Progenitor cell of endocrine pancreas (in vitro differentiated cells): ENCODE results near the gene EIF4E1B. TPM values are rescaled to one million over a fixed set of nuclear protein-coding genes. Genes with fewer than 3 reads are reported as not detected.

ENCODE experiments used
- DNase-seq: peaks from one replicate; pipeline ENCODE4 v3.0.0; 2021; ENCODE audit warnings: low spot score; ENCODE audit not compliant: unreplicated experiment
- H3K27ac Mint-ChIP-seq: 2 replicates; pipeline ENCODE4 v1.8.0; 2021; ENCODE audit warnings: mild to moderate bottlenecking, moderate library complexity, mixed read lengths
- H3K27me3 Mint-ChIP-seq: 2 replicates; pipeline ENCODE4 v1.8.0; 2021; ENCODE audit warnings: mixed read lengths
- H3K36me3 Mint-ChIP-seq: 2 replicates; pipeline ENCODE4 v1.8.0; 2022; ENCODE audit warnings: mixed read lengths; ENCODE audit not compliant: insufficient read depth
- H3K4me1 Mint-ChIP-seq: 2 replicates; pipeline ENCODE4 v1.8.0; 2021; ENCODE audit warnings: low read depth, mixed read lengths
- H3K4me3 Mint-ChIP-seq: 2 replicates; pipeline ENCODE4 v1.8.0; 2021; ENCODE audit warnings: low read depth, mild to moderate bottlenecking, moderate library complexity, mixed read lengths
- H3K9me3 Mint-ChIP-seq: 2 replicates; pipeline ENCODE4 v1.8.0; 2021; ENCODE audit warnings: low read depth, mixed read lengths
- total RNA-seq: library from RNA; stranded (reverse); gene quantifications from 2 replicates; pipeline ENCODE4 v1.2.1, GENCODE V29; 2021
- TF ChIP-seq, protein P1 (sequence below): fragments of 200-600 bp; sonication (generic); IDR thresholded peaks from one replicate; pipeline ENCODE4 v1.5.0; 2021; ENCODE audit warnings: antibody characterized with exemption, mild to moderate bottlenecking; ENCODE audit not compliant: unreplicated experiment

EIF4E1B gene
- total RNA-seq, 1 donor from 2014 or later, result not detected

DNA sequence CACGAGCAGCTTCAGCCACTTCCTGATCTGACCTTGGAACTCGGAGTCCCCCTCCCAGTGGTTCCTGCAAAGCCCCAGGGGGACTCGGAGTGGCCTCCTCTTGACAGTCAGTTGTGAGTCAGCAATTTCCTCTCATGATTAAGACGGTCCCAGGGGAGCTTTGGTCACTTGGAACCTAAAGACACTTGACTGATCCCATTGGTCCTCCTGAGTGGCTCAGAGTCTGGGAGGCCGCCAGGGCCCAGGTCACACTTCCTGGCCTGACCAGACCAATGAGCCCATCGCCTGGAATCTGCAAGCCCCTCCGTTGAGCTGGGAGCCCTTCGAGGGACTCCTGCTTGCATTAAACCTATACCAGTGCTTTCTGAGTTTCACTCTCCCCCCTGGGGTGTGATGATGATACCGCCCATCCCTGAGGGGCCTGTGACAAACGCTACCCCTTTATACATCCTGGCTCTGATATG lies 45.9 kb downstream of the EIF4E1B start:
- Mint-ChIP-seq H3K4me1 (peaks cover under 1% of the 10 kb centered on the region), H3K27ac (no peak overlapping the region), H3K9me3 (no peaks in the 10 kb centered on the region), H3K27me3 (peaks cover 33% of the 10 kb centered on the region), H3K4me3 (no peak overlapping the region), H3K36me3 (no peaks in the 10 kb centered on the region)
- TF ChIP-seq, protein P1, sequence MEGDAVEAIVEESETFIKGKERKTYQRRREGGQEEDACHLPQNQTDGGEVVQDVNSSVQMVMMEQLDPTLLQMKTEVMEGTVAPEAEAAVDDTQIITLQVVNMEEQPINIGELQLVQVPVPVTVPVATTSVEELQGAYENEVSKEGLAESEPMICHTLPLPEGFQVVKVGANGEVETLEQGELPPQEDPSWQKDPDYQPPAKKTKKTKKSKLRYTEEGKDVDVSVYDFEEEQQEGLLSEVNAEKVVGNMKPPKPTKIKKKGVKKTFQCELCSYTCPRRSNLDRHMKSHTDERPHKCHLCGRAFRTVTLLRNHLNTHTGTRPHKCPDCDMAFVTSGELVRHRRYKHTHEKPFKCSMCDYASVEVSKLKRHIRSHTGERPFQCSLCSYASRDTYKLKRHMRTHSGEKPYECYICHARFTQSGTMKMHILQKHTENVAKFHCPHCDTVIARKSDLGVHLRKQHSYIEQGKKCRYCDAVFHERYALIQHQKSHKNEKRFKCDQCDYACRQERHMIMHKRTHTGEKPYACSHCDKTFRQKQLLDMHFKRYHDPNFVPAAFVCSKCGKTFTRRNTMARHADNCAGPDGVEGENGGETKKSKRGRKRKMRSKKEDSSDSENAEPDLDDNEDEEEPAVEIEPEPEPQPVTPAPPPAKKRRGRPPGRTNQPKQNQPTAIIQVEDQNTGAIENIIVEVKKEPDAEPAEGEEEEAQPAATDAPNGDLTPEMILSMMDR, result no peak
- DNase-seq, result no peak

- Mint-ChIP-seq H3K4me1 (no peaks in the 10 kb centered on the region), H3K4me3 (no peak overlapping the region), H3K27ac (no peak overlapping the region), H3K9me3 (no peaks in the 10 kb centered on the region), H3K27me3 (peaks cover 37% of the 10 kb centered on the region), H3K36me3 (no peaks in the 10 kb centered on the region)
- TF ChIP-seq, protein P1, result no peak
- no peak for DNase-seq
Measured at GRCh38 chr5:176677209-176677939, 46.9 kb downstream of the EIF4E1B start.

DNA sequence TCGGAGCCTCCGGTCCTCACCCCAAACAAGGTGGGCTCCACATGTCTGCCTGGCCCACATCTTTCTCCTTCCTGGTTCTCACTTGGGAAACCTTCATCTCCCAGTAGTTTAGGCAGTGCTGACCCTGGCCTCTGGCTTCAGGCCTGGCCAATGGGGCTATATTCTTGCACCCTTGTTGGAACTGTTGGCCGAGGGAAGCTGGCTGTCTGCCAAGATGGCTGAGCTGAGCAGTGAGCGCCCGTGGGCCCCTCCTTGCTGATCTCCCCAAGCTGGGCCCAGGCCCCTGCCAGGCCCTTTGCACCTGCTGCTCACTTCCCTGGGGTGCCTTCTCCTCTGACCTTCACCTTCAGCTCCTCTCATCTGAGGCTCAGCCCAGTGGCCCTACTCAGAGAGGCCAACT lies 48.1 kb downstream of the EIF4E1B start:
- no peaks in the 10 kb centered on the region for H3K9me3 Mint-ChIP-seq
- H3K4me1 Mint-ChIP-seq, result no peaks in the 10 kb centered on the region
- H3K4me3 Mint-ChIP-seq, result no peak overlapping the region
- DNase-seq, result no peak
- H3K27me3 Mint-ChIP-seq, result peaks cover 40% of the 10 kb centered on the region
- H3K36me3 Mint-ChIP-seq, result no peaks in the 10 kb centered on the region
- TF ChIP-seq, protein P1, result no peak
- H3K27ac Mint-ChIP-seq, result no peak overlapping the region

DNA sequence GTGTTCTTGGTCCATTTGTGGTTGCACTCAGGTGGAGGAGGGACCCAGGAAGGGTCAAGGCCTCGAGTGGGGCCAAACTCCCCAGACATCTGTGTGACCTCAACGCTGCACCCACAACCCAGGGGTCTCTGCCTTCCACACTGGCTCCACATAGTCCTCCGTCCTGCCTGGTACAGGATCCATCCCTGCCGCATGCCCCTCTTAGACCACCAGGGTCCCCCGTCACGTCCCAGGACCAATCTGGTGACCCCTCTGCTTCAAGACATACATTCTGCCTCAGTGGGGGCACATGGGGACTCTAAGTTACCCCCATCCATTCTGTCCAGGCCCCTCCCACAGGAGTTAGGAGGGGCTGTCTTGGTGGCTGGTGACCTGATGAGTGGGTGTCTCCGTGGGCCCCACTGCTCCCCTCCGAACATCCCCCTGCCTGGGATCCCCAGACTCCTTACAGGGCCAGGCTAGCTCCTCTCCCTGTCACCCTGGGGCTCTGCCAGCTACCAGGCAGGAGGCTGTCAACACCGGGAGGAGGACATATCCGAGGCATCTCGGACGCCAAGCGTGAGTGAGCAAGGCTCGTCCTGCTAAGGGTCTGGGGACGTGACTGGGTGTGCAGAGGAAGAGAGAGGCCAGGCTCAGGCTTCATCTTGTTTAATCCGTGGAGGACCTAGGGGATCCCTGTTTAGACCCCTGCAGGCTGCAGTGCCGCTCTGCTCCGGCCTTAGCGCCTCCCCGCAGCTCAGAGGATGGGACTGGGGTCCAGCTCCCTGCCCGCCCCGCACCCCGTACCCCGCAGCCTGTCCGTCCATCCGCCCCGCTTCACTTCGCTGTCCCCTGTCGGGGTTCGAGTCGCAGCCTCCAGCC lies 49.1 kb downstream of the EIF4E1B start:
- Mint-ChIP-seq H3K36me3 (no peaks in the 10 kb centered on the region), H3K27ac (no peak overlapping the region), H3K27me3 (peaks cover 44% of the 10 kb centered on the region), H3K4me3 (no peak overlapping the region), H3K9me3 (no peaks in the 10 kb centered on the region), H3K4me1 (no peaks in the 10 kb centered on the region)
- DNase-seq, result no peak
- TF ChIP-seq, protein P1, result no peak

GRCh38 chr5:176680226-176680563 lies 49.7 kb downstream of the EIF4E1B start:
- peaks cover 3% of the 10 kb centered on the region for H3K9me3 Mint-ChIP-seq
- no peaks in the 10 kb centered on the region for H3K4me1 Mint-ChIP-seq
- H3K4me3 Mint-ChIP-seq, result no peak overlapping the region
- H3K36me3 Mint-ChIP-seq, result no peaks in the 10 kb centered on the region
- H3K27me3 Mint-ChIP-seq, result peaks cover 47% of the 10 kb centered on the region
- H3K27ac Mint-ChIP-seq, result no peak overlapping the region
- DNase-seq, result no peak
- TF ChIP-seq, protein P1, result no peak
